NCI-H2196 treated with DMSO at 0.1 percent for 48 hours (cell line): ENCODE results near the gene PROB1.
"Not testable (repeated sequence)": the region's sequence is repeated elsewhere in the genome, so short reads cannot be mapped to it uniquely, and the experiment has no call there.

Source experiments
- DNase-seq: peaks from one replicate; lab custom pipeline; 2025; ENCODE audit not compliant: unreplicated experiment; lab: John Stamatoyannopoulos, UW

Gene PROB1, protein sequence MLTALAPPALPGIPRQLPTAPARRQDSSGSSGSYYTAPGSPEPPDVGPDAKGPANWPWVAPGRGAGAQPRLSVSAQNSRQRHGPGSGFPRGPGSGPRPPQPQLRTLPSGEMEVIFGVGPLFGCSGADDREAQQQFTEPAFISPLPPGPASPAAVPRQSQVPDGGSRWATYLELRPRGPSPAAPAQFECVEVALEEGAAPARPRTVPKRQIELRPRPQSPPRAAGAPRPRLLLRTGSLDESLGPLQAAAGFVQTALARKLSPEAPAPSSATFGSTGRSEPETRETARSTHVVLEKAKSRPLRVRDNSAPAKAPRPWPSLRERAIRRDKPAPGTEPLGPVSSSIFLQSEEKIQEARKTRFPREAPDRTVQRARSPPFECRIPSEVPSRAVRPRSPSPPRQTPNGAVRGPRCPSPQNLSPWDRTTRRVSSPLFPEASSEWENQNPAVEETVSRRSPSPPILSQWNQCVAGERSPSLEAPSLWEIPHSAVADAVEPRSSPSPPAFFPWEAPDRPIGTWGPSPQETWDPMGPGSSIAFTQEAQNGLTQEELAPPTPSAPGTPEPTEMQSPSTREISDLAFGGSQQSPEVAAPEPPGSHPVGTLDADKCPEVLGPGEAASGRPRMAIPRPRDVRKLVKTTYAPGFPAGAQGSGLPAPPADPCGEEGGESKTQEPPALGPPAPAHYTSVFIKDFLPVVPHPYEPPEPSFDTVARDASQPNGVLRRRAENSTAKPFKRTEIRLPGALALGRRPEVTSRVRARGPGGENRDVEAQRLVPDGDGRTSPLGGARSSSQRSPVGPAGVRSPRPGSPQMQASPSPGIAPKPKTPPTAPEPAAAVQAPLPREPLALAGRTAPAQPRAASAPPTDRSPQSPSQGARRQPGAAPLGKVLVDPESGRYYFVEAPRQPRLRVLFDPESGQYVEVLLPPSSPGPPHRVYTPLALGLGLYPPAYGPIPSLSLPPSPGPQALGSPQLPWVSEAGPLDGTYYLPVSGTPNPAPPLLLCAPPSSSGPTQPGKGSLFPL

DNA sequence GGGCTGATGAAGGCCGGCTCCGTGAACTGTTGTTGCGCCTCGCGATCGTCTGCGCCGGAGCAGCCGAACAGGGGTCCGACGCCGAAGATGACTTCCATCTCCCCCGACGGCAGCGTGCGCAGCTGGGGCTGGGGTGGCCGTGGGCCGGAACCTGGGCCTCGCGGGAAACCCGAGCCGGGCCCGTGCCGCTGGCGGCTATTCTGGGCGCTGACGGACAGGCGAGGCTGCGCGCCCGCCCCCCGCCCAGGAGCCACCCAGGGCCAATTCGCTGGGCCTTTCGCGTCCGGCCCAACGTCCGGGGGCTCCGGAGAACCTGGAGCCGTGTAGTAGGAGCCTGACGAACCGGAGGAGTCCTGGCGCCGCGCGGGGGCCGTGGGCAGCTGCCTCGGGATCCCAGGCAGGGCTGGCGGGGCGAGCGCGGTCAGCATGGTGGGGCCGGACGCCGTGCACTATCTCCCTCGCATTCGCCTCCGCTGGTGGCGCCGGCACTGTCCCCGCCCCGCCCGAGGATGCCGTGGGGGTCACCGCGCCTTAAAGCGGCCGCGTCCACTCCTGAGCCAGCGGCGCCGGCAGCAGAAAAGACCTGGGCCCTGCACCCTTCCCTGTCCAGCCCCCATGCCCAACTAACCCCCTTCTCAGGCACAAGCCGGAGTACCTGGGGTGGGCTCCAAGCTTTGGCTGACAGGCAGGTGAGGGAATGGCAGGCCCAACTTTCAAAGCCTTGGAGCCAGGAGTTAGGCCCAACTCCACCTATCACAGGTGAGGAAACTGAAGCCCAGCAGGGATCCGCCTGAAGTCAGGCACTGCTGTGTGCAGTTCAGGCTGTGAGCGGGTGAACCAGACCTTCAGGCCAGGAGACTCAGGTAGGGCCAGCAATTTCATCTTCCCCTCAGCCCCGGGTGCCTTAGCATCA is at the start of gene PROB1:
Gene PROB1, minus strand, starts transcription at position 451 of the 913 bp plus-strand sequence. Its CDS starts 23 bp downstream, at position 428.
- DNase-seq = no peak

DNA sequence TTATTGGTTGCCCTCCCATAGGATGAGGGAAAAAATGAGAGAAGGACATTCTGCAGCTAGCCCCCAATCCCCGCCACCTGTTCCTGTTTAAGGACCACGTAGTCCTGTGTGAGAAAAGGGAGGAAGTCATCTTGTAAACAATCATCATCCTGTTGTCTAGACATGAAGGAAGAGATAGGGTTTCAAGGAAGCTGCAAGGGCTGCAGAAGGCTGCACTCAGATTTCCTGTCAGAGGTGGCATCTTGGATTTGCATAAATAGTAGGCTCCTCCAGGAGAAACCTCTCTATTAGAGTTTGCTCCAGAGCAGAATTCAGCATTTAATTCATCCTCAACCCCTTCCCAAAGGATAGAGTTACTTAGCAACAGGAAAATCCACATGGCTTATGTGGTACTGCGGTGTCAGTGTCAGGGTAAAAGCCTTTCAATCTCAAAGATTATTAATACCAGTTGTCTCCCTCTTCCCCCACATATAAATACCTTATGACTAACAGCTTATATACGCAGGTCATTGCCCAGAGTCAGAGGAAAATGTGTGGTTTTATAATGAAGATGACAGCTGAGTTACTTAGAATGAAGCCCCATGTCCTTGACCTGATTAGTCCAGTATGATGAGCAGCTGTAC is 49.0 kb upstream of the PROB1 start:
- DNase-seq = no peak

DNA sequence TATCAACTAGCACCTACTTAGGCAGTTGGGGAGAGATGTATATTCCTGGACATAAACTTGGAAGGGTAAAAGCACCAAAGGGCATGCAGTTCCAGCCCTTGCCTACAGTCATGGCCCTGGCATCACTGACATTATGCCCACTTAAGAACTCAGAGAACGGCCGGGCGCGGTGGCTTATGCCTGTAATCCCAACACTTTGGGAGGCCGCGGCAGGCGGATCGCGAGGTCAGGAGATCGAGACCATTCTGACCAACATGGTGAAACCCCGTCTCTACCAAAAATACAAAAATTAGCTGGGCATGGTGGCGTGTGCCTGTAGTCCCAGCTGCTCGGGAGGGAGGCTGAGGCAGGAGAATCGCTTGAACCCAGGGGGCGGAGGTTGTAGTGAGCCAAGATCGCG is 45.5 kb upstream of the PROB1 start:
- DNase-seq = not testable (repeated sequence)

DNA sequence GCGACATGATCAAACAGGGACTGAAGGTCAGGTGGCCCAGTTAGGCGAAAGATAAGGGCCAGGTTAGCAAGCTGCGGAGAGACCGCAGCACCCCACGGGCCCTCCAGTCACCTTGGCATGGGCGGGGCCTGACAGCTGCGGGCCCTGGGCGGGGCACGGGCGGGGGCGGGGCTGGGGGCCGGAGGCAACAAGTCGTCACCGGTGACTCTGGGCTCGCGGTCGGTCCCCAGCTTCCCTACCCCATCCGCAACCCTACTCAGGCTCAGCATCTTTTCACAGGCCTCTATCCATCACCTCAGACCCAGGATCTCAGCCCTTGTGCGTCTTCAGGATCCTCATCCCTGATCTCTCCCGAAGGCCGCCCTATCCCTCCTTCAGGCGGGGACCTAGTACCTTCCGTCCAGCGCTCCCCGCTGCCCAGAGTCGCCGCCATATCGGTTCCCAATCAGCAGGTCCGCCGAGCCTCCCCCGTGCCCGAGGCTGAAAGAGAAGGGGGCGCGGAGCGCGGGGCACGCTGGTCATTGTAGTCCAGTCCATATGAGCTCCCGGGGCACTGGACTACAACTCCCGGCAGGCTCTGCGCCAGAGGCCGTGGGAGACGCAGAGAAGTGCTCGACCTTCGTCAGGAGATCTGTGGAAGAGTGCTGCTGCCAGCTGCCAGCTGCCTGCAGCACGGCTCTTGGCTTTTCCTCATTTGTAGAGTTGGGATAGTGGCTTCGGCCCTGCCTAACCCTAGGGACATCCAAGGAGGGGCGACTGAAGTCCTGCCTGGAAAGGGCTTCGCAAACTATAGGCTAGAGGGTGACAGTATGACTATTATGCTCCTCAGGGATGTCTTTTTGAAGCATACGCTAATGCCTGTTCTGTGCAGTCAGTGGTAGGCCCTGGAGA is 44.4 kb upstream of the PROB1 start, which contains the start of gene DNAJC18:
Gene DNAJC18, minus strand, starts transcription at position 513 of the 891 bp plus-strand sequence. Its CDS starts 80 bp downstream, at position 433.
- DNase-seq = peak; percentile 87

DNA sequence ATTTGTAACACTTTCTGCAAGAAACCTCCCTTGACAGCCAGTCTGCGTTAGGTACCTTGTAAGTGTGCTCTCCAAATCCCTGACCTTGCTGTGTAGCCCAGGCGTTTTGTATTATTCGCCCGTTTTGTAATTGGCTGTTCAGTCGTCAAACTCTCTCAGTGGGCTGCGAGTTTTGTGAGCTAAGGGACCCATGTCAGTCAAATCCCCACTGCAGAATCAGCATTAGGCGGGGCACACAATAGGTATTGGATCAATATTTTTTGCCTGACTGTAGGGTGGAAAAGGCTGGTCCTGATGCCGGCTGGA is 43.8 kb upstream of the PROB1 start:
- no peak for DNase-seq

DNA sequence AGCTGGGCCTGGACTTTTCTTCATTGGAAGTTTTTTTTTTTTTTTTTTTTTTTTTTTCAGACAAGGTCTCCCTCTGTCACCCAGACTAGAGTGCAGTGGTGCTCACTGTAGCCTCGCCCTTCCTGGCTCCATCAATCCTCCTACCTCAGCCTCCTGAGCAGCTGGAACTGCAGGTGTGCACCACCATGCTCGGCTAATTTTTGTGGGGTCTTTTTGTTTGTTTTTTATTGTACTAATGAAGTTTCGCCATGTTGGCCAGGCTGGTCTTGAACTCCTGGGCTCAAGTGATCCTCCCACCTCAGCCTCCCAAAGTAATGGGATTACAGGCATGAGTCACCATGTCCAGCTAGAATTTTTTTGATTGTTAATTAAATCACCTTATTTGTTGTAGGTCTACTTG is 40.8 kb upstream of the PROB1 start:
- DNase-seq = no peak

DNA sequence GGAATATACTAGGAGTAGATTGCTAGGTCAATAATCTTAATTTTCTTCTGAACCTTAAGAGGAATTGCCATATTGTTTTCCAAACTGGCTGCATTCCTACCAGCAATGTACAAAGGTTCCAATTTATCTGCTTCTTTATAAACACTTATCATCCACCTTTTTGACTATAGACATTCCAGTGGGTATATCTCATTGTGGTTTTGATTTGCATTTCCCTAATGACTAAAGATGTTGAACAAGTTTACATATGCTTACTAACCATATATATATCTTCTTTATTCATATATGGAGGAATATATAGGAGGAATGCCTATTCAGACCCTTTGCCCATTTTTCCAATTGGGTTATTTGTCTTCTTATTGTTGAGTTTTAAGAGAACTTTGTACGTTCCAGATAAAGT is 36.8 kb upstream of the PROB1 start:
- DNase-seq = no peak

DNA sequence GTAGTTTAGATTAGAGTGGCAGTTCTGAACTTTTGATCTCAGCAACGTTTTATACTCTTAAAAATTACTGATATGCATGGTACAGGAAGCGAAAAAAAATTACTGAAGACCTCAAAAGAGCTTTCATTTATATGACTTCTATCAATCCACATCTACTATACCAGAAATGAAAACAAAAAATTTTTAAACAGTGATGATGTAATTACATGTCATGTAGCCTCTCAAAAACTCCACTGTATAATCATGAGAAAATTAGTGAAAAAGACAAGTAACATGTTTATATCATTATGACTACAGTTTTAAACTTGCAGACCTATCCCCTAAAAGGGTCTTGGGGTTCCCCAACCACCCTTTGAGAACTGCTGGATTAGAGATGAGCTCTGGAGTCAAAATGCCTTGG is 35.1 kb upstream of the PROB1 start:
- DNase-seq = no peak

DNA sequence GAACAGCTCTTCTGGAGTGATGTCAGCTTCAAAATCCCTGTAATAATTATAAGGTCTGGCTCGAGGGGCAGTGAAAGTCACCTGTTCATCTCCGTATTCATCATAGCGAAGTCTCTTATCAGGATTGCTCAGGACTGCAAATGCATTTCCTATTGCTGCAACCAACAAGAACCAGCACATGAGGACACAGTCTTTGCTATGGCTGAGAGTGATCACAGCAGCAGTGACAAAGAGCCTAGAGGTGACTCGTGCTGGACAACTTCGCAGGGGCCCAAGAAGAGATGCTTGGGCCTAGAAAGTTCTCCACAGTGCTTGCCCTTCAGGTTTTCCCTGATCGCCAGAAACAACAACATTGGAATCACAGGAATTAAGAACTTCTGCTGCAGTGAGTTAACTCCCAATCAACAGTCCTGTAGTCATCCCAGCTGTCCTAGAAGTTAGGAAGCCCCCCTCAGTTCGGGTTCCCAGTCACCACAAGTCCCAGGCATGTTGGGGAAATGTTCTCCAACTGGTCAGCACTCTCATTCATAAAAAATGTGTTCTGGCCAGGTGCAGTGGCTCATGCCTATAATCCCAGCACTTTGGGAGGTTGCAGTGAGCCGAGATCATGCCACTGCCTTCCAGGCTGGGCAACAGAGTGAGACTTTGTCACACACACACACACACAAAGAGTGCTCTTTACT is 31.4 kb upstream of the PROB1 start:
- DNase-seq = no peak

DNA sequence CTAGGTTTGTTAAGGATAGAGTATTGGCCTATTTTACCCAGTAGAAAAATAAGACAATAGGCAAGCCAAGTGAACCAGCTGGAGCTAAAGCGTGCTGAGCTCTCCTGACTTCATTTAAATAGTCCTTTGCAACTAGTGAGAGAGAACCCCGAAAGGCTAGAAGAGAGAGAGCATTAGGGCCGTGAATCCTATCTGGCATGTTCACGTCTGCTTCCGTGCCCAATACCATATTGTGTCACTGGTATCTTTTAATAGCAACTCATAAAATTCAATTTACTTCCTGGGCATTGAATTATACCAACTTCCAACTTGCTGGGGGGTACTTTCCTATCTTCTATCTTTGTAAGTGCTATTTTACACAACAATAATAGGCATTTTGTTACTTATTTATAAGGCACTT is 30.6 kb upstream of the PROB1 start:
- DNase-seq = no peak

DNA sequence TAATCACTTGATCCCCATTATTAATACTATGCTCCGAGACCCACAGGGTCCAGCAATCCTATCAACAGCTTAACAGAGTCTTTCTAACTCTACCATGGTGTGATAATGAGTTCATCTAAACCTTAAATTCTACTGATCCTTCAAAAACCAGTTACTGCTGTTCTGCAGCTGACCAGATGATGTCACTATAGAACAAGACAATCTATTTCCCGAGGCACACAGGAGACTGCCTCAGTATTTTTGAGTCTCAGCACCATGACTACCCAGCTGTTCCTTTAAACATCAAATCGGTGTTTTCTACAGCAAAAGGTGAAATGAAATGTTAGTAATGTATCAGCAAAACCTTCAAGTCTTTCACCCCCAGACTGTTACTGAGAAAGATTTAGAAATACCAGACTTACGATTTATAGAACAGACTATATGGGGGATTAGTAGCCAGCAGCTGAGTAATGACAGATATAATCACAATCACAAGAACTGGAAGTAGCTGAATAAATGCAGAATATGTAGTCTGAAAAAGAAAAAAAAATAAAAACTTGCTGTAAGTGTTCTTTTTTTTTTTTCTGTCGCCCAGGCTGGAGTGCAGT is 27.5 kb upstream of the PROB1 start:
- DNase-seq = peak; percentile 52

DNA sequence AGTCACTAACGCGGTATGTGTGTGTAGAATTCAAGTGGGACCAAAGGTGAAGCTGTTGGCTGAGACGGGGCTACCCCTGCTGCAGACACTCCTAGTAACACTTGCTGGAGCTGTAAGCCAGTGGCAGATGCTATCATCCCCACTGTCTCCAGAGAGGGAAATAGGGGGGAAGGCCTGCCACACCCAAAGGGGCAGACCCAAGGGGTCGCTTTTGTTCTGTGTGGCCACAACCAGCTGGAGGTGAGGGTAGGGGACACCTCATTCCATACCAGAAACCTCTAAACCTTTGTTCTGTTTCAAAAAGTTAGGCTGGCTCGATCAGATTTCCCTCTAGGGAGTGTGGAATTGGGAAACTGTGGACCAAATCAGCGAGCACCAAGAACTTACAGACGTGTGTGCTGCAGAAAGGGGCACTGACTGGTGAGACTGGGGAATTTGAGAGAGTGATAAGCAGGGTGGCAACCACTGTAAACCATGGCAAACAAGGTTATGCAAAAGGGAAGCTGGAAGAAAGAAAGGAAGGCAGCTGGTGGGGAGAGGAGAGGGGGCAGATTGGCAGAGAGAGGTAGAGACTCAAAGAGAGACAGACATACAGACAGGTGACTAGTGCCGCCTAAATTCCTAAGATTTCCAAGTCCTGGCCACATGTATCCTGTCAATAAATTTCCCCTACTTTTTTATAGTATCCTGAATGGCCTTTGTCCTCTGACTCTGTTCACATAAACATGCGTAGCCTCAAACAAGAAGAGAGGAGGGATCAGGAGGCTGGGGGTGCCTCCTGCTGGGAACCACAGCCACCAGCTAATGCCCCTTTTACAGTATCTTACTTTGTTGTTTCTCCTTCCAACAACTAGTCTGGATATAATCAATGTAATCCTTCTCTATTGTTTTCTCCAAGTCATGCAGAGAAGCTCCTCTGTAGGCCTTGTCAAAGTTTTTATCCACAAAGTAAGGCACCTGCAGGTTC is 24.6 kb upstream of the PROB1 start:
- DNase-seq = no peak

DNA sequence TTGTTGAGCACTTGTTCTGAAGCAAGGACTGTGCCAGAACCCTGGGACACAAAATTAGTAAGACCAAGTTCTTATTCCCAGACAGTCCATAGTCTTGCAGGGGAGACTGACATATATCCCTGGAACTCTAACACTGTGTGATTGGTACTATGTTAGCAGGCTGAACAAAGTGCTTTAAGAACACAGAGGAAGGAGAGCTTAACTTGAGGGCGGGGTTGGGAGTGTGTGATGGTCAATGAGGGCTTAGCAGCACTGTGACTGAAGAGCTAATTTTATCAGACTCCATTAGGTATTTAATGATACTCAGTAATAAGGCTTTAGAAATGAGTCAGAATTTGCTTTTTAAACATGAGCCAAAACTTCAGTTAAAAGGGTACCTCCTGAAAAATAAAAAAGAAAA is 23.9 kb upstream of the PROB1 start:
- DNase-seq = no peak

DNA sequence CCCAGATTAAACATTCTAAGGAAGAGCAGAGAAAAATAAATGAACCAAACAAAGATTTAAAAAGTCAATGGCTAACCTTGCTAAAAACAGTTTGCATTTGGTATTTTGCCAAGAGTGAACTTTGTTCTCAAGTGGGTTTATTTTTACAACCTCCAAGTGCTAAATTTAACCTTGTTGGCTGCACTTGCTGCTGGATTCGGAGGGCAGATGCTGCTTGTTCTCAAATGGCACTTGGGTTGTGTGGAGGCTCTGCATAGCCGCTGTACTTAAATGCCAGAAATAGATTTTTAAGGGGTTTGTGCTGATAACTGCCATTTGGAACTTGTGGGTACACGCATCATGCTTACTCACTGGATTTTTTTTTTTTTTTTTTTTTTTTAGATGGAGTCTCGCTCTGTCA is 22.3 kb upstream of the PROB1 start:
- DNase-seq = no peak

DNA sequence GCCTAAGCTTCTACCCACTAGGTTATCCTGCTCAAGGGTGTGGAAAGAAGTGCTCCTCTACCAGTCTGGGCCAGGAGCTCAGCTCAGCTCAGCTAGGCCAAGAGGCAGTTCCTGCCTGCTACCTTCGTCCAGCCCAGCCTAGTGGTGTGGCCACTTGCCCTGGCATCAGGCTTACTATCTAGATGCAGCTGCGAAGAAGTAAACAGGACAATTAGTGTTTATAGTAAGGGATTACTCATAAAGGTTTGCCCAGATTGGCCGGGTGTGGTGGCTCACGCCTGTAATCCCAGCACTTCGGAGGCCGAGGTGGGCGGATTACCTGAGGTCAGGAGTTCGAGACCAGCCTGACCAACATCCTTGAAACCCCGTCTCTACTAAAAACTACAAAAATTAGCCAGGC is 21.7 kb upstream of the PROB1 start:
- DNase-seq = no peak

DNA sequence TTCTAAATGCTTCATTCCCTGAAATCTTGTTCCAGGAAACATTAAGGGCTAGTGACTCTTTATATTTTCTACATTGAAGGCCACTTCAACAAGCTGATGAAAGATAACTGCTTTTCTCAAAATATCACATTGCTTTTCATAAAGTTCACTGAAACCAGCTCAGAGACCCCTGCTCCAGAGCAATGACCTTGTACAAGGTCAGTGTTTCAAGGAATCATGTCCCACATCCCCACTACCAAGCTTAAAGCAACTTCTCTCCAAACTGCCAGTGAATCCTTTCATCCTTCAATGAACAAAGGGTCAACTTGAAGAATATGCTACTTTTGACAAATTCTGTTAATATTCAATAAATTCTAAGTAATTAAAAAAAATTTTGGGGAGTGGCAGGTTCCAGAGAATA is 21.0 kb upstream of the PROB1 start:
- DNase-seq = no peak

DNA sequence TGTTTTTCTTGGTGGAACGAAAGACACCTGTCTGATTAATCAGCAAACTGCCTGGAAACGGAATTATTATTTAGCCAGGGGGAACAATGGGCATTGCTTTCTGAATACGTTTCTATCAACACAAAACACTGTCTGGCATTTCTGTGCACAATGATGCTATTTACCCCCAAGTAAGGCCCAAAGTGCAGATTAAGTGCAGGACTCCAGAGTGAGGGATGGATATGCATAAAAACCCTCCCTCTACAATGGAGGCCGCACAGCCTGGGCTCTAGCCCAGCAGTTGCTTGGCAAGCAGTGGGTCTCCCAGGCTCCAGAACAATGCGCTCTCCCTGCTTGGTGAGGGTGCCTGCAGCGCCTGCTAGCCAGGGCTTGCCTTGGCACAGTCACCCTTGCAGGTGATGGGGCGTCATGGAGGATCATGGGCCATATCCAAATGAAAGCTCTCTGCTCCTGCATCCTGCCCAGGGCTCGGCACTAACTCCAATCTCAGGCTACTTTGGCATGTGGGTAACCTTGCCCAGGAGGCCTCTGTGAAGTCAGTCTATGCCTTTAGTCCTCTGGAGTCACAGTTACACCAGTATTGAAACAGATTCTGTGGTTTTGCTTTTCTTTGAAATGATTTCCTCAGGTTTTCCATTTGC is 20.4 kb upstream of the PROB1 start:
- DNase-seq = no peak
